SK-N-MC (cell line): ENCODE measurements around the gene EFNB2.

Experiments
- FOXP2 ChIP-seq: optimal IDR thresholded peaks from 2 replicates; pipeline ENCODE3; 2011; ENCODE audit warnings: mild to moderate bottlenecking, moderate library complexity; ENCODE audit not compliant: insufficient read depth; ENCODE audit errors: extremely low read length, control extremely low read depth
- POLR2AphosphoS5 ChIP-seq: IDR thresholded peaks from 2 replicates; pipeline ENCODE4 v1.6.1; 2012; ENCODE audit warnings: mild to moderate bottlenecking, low read depth, low read length, borderline replicate concordance

DNA sequence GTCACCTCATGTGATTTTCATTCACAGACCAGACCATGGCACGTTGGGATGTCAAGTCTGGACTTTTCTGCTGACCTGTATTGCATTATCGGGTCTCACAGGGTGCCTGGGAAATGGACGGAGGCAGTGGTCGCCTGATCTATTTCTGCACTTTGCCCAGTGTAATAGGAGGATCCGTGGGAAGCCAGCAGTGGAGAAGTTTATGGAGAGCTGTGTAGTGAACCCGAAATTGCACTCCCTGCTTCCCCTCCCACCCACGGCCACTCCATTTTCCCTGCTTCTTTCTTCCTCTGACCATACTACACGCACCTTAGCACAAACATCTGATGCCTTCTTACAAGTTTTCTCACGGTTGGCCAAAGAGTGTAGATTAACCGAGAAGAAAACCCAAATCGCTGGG lies 16.9 kb downstream of the EFNB2 start:
- no peak for TF ChIP-seq POLR2AphosphoS5
- no peak for TF ChIP-seq FOXP2
